ENCODE data around the gene MYBL2. TPM values are rescaled to one million over a fixed set of nuclear protein-coding genes. Genes with fewer than 3 reads are reported as not detected.

MYBL2 gene
- polyA plus RNA-seq, 1 donor (not counting 4 experiments of a cell fraction or from before 2014, with no cell fraction given) = 4.0 TPM

GRCh38 chr20:43751167-43752050 lies 84.5 kb downstream of the MYBL2 start:
- H3K4me3 ChIP-seq (ENCODE audit: control insufficient read depth in 2 of 3, extremely low read depth in 1 of 3, insufficient read depth in 2 of 3, low read depth in 1 of 3, low read length in 3 of 3) = no peak overlapping the region
- H3K4me1 ChIP-seq (ENCODE audit: control insufficient read depth, extremely low read depth, insufficient read depth, low read length) = peaks cover 11% of the 10 kb centered on the region
- no peak for FAIRE-seq
- no peak overlapping the region for H3K4me2 ChIP-seq (ENCODE audit: control insufficient read depth, extremely low read depth, insufficient read depth, low read depth, low read length)
- H3K36me3 ChIP-seq (ENCODE audit: control insufficient read depth in 2 of 2, extremely low read depth in 1 of 2, insufficient read depth in 2 of 2, low read length in 2 of 2) = no peaks in the 10 kb centered on the region
- no peaks in the 10 kb centered on the region for H3K9me3 ChIP-seq (ENCODE audit: control insufficient read depth, low read depth, low read length)
- H2AFZ ChIP-seq (ENCODE audit: control insufficient read depth, low read length) = no peak overlapping the region
- H3K79me2 ChIP-seq (ENCODE audit: control insufficient read depth, insufficient read depth, low read length) = no peaks in the 10 kb centered on the region
- DNase-seq (ENCODE audit: low read depth, low spot score) = no peak
- H3K27me3 ChIP-seq (ENCODE audit: control insufficient read depth, extremely low read depth, insufficient read depth, low read length) = no peaks in the 10 kb centered on the region
- H4K20me1 ChIP-seq (ENCODE audit: control insufficient read depth, extremely low read depth, insufficient read depth, low read length) = no peaks in the 10 kb centered on the region
- dilution Hi-C loops (cut with MboI; ENCODE audit: extremely low pct_ligation_motif_present, low sequenced_read_pairs) = no loop called here
- TF ChIP-seq CTCF (optimal IDR thresholded peaks at IDR 0.05 in 1 of 3, IDR thresholded peaks at IDR 0.05 in 1 of 3, conservative IDR thresholded peaks at IDR 0.05 in 1 of 3; ENCODE audit: extremely low read depth in 1 of 3, insufficient read depth in 2 of 3, low read length in 3 of 3) = no peak
- no peak for TF ChIP-seq EZH2 (IDR thresholded peaks at IDR 0.05; ENCODE audit: low read length)
- no peak overlapping the region for H3K27ac ChIP-seq (ENCODE audit: control insufficient read depth, insufficient read depth, low read length)
- no peak overlapping the region for H3K9ac ChIP-seq (ENCODE audit: control insufficient read depth, extremely low read depth, insufficient read depth, low read length)
- no peaks in the 10 kb centered on the region for H3K9me1 ChIP-seq (ENCODE audit: control insufficient read depth, extremely low read depth, insufficient read depth, low read length)

- no peak overlapping the region for H3K9ac ChIP-seq (ENCODE audit: control insufficient read depth, extremely low read depth, insufficient read depth, low read length)
- FAIRE-seq = no peak
- no peak overlapping the region for H3K4me3 ChIP-seq (ENCODE audit: control insufficient read depth in 2 of 3, extremely low read depth in 1 of 3, insufficient read depth in 2 of 3, low read depth in 1 of 3, low read length in 3 of 3)
- no peak overlapping the region for H2AFZ ChIP-seq (ENCODE audit: control insufficient read depth, low read length)
- H3K79me2 ChIP-seq (ENCODE audit: control insufficient read depth, insufficient read depth, low read length) = no peaks in the 10 kb centered on the region
- no peak overlapping the region for H3K27ac ChIP-seq (ENCODE audit: control insufficient read depth, insufficient read depth, low read length)
- no peaks in the 10 kb centered on the region for H3K9me1 ChIP-seq (ENCODE audit: control insufficient read depth, extremely low read depth, insufficient read depth, low read length)
- no peaks in the 10 kb centered on the region for H3K36me3 ChIP-seq (ENCODE audit: control insufficient read depth in 2 of 2, extremely low read depth in 1 of 2, insufficient read depth in 2 of 2, low read length in 2 of 2)
- H3K27me3 ChIP-seq (ENCODE audit: control insufficient read depth, extremely low read depth, insufficient read depth, low read length) = no peaks in the 10 kb centered on the region
- DNase-seq (ENCODE audit: low read depth, low spot score) = no peak
- H3K4me1 ChIP-seq (ENCODE audit: control insufficient read depth, extremely low read depth, insufficient read depth, low read length) = peaks cover 7% of the 10 kb centered on the region
- no peaks in the 10 kb centered on the region for H3K9me3 ChIP-seq (ENCODE audit: control insufficient read depth, low read depth, low read length)
- H4K20me1 ChIP-seq (ENCODE audit: control insufficient read depth, extremely low read depth, insufficient read depth, low read length) = no peaks in the 10 kb centered on the region
- no peak overlapping the region for H3K4me2 ChIP-seq (ENCODE audit: control insufficient read depth, extremely low read depth, insufficient read depth, low read depth, low read length)
- dilution Hi-C loops (cut with MboI; ENCODE audit: extremely low pct_ligation_motif_present, low sequenced_read_pairs) = no loop called here
- TF ChIP-seq EZH2 (IDR thresholded peaks at IDR 0.05; ENCODE audit: low read length) (no peak), CTCF (optimal IDR thresholded peaks at IDR 0.05 in 1 of 3, IDR thresholded peaks at IDR 0.05 in 1 of 3, conservative IDR thresholded peaks at IDR 0.05 in 1 of 3; ENCODE audit: extremely low read depth in 1 of 3, insufficient read depth in 2 of 3, low read length in 3 of 3) (no peak)
Measured at GRCh38 chr20:43752051-43752360, 85.1 kb downstream of the MYBL2 start.
